ENCODE data around the gene C11orf97. TPM values are rescaled to one million over a fixed set of nuclear protein-coding genes. Genes with fewer than 3 reads are reported as not detected.
A peak's percentile ranks its signal among the peaks of the same experiment; 100 is the strongest.

The C11orf97 gene
- total and polyA plus RNA-seq, 2 experiments from 2014 or later, result not detected

GRCh38 chr11:94559361-94559760 lies 47.1 kb downstream of the C11orf97 start (continued):
- no peak for TF ChIP-seq STAT1 (IDR thresholded peaks at IDR 0.05; ENCODE audit: unreplicated experiment)
- no peak for TF ChIP-seq ETS1 (IDR thresholded peaks at IDR 0.05)
- TF ChIP-seq ZNF331 (CRISPR knock-in tag; IDR thresholded peaks at IDR 0.05; ENCODE audit: low read depth), result no peak
- TF ChIP-seq POLR2AphosphoS5 (IDR thresholded peaks at IDR 0.05; ENCODE audit: low read depth), result no peak

- peaks cover 13% of the 10 kb centered on the region; the same call in 2 of the 3 replicates for H3K4me1 Mint-ChIP-seq
- no peaks in the 10 kb centered on the region for H3K9me2 ChIP-seq (ENCODE audit: insufficient read depth)
- ATAC-seq, result no peak
- no peaks in the 10 kb centered on the region for H3K4me1 ChIP-seq (ENCODE audit: insufficient read depth)
- H3K27ac Mint-ChIP-seq, result no peak overlapping the region
- H3K27me3 ChIP-seq (ENCODE audit: insufficient read depth), result no peaks in the 10 kb centered on the region
- H3K9me3 Mint-ChIP-seq, result no peaks in the 10 kb centered on the region; the same call in 2 of the 3 replicates
- no peaks in the 10 kb centered on the region for H3K36me3 ChIP-seq (ENCODE audit: insufficient read depth)
- H3K36me3 Mint-ChIP-seq (ENCODE audit: low read depth), result no peaks in the 10 kb centered on the region
- no peak overlapping the region for H3K4me2 ChIP-seq
- H3F3A ChIP-seq (replicated peaks; ENCODE audit: low read depth), result no peaks in the 10 kb centered on the region
- H3K27ac ChIP-seq (ENCODE audit: low read depth), result no peak overlapping the region
- H2AFZ ChIP-seq, result no peak overlapping the region
- no peak overlapping the region for H3K4me3 ChIP-seq
- no peak overlapping the region for H3K4me3 Mint-ChIP-seq
- no peak for TF ChIP-seq ZNF331 (CRISPR knock-in tag; IDR thresholded peaks at IDR 0.05; ENCODE audit: low read depth)
- no peaks in the 10 kb centered on the region for H3K79me2 ChIP-seq (replicated peaks; ENCODE audit: insufficient read depth)
- H4K20me1 ChIP-seq (replicated peaks; ENCODE audit: insufficient read depth), result no peaks in the 10 kb centered on the region
- peak; percentile 48 for DNase-seq (ENCODE audit: low spot score)
- no peaks in the 10 kb centered on the region for H3K27me3 Mint-ChIP-seq (ENCODE audit: insufficient read depth, low read depth, poor library complexity)
Measured at GRCh38 chr11:94560834-94561233, 48.6 kb downstream of the C11orf97 start.

- H3K27me3 ChIP-seq (ENCODE audit: insufficient read depth), result no peaks in the 10 kb centered on the region
- H3K27ac Mint-ChIP-seq, result no peak overlapping the region
Measured at GRCh38 chr11:94563176-94563847, 51.1 kb downstream of the C11orf97 start.

More at GRCh38 chr11:94563176-94563847, 51.1 kb downstream of the C11orf97 start:
- no peak overlapping the region for H3K4me3 Mint-ChIP-seq
- Histone ChIP-seq H3K79me2 (replicated peaks; ENCODE audit: insufficient read depth) (no peaks in the 10 kb centered on the region), H3F3A (replicated peaks; ENCODE audit: low read depth) (no peaks in the 10 kb centered on the region), H3K9me2 (ENCODE audit: insufficient read depth) (no peaks in the 10 kb centered on the region; the same call in 1 of the 2 replicates), H3K36me3 (ENCODE audit: insufficient read depth) (no peaks in the 10 kb centered on the region), H3K4me3 (no peak overlapping the region), H4K20me1 (replicated peaks; ENCODE audit: insufficient read depth) (no peaks in the 10 kb centered on the region), H2AFZ (no peak overlapping the region), H3K4me1 (ENCODE audit: insufficient read depth) (no peaks in the 10 kb centered on the region), H3K4me2 (no peak overlapping the region), H3K27ac (ENCODE audit: low read depth) (no peak overlapping the region)
- H3K9me3 Mint-ChIP-seq, result no peaks in the 10 kb centered on the region; the same call in 2 of the 3 replicates
- ATAC-seq (peak; percentile 65), DNase-seq (ENCODE audit: low spot score) (peak; percentile 39)
- peaks cover 13% of the 10 kb centered on the region; the same call in 2 of the 3 replicates for H3K4me1 Mint-ChIP-seq
- no peaks in the 10 kb centered on the region for H3K36me3 Mint-ChIP-seq (ENCODE audit: low read depth)
- TF ChIP-seq ZNF331 (CRISPR knock-in tag; IDR thresholded peaks at IDR 0.05; ENCODE audit: low read depth), result no peak
- peak in 1 of 2 experiments; percentile 12; a peak in 1 of 4 replicates for TF ChIP-seq CTCF (conservative IDR thresholded peaks at IDR 0.05; ENCODE audit: low read depth in 2 of 2)
- H3K27me3 Mint-ChIP-seq (ENCODE audit: insufficient read depth, low read depth, poor library complexity), result peaks cover 3% of the 10 kb centered on the region

All from GM23338 (cell line).